Measurements from ENCODE around the gene CCT6A. TPM values are rescaled to one million over a fixed set of nuclear protein-coding genes. Genes with fewer than 3 reads are reported as not detected.
"Not testable (repeated sequence)": the region's sequence is repeated elsewhere in the genome, so short reads cannot be mapped to it uniquely, and the experiment has no call there.

Gene CCT6A
- total and polyA plus RNA-seq, 2 experiments from 2014 or later: 99.0 to 167 TPM

GRCh38 chr7:56048245-56048644 is 3.3 kb upstream of the CCT6A start:
- no peak for TF ChIP-seq CTCF (IDR thresholded peaks at IDR 0.05; ENCODE audit: low read depth, low read length)
- no peak for DNase-seq (ENCODE audit: low read depth in 1 of 2, low spot score in 1 of 2)
- no peaks in the 10 kb centered on the region for H3K36me3 ChIP-seq

GRCh38 chr7:56048763-56049162 is 2.8 kb upstream of the CCT6A start:
- H3K4me3 ChIP-seq; H3K36me3 ChIP-seq; H3K27me3 ChIP-seq; H3K9me3 ChIP-seq (ENCODE audit: low read depth): not testable (repeated sequence)
- peak in 1 of 2 donors; percentile 28 for DNase-seq (ENCODE audit: low read depth in 1 of 2, low spot score in 1 of 2)
- Histone ChIP-seq H3K27ac (peak overlapping the region; percentile 18), H3K4me1 (ENCODE audit: low read depth) (peaks cover 13% of the 10 kb centered on the region)

More at GRCh38 chr7:56048245-56048644, 3.3 kb upstream of the CCT6A start:
- no peak overlapping the region for H3K4me3 ChIP-seq
- H3K27ac ChIP-seq: peak overlapping the region; percentile 69
- H3K4me1 ChIP-seq (ENCODE audit: low read depth): peaks cover 13% of the 10 kb centered on the region
- no peaks in the 10 kb centered on the region for H3K9me3 ChIP-seq (ENCODE audit: low read depth)
- no peaks in the 10 kb centered on the region for H3K27me3 ChIP-seq

- no peaks in the 10 kb centered on the region for H3K9me3 ChIP-seq (ENCODE audit: low read depth)
- TF ChIP-seq CTCF (IDR thresholded peaks at IDR 0.05; ENCODE audit: low read depth, low read length): no peak
- peak overlapping the region; percentile 91 for H3K4me3 ChIP-seq
- H3K27ac ChIP-seq: peak overlapping the region; percentile 80
- H3K4me1 ChIP-seq (ENCODE audit: low read depth): peaks cover 13% of the 10 kb centered on the region
- H3K36me3 ChIP-seq: peaks cover 25% of the 10 kb centered on the region
- DNase-seq (ENCODE audit: low read depth in 1 of 2, low spot score in 1 of 2): no peak
- H3K27me3 ChIP-seq: no peaks in the 10 kb centered on the region
Observed at GRCh38 chr7:56051053-56051338, 569 bp upstream of the CCT6A start.

GRCh38 chr7:56053379-56053778 is 1.8 kb downstream of the CCT6A start:
- Histone ChIP-seq H3K9me3 (ENCODE audit: low read depth) (no peaks in the 10 kb centered on the region), H3K27ac (no peak overlapping the region), H3K36me3 (peaks cover 48% of the 10 kb centered on the region), H3K4me1 (ENCODE audit: low read depth) (peaks cover 10% of the 10 kb centered on the region), H3K27me3 (no peaks in the 10 kb centered on the region), H3K4me3 (no peak overlapping the region)
- no peak for TF ChIP-seq CTCF (IDR thresholded peaks at IDR 0.05; ENCODE audit: low read depth, low read length)
- DNase-seq (ENCODE audit: low read depth in 1 of 2, low spot score in 1 of 2): no peak

GRCh38 chr7:56053993-56054392 is 2.4 kb downstream of the CCT6A start:
- Histone ChIP-seq H3K27me3 (no peaks in the 10 kb centered on the region), H3K27ac (no peak overlapping the region), H3K9me3 (ENCODE audit: low read depth) (no peaks in the 10 kb centered on the region), H3K4me1 (ENCODE audit: low read depth) (peaks cover 10% of the 10 kb centered on the region), H3K36me3 (peaks cover 54% of the 10 kb centered on the region), H3K4me3 (no peak overlapping the region)
- no peak for TF ChIP-seq CTCF (IDR thresholded peaks at IDR 0.05; ENCODE audit: low read depth, low read length)
- DNase-seq (ENCODE audit: low read depth in 1 of 2, low spot score in 1 of 2): no peak

GRCh38 chr7:56062382-56062781 is 10.8 kb downstream of the CCT6A start:
- no peak for TF ChIP-seq CTCF (IDR thresholded peaks at IDR 0.05; ENCODE audit: low read depth, low read length)
- Histone ChIP-seq H3K36me3 (peaks cover 54% of the 10 kb centered on the region), H3K4me3 (no peak overlapping the region), H3K9me3 (ENCODE audit: low read depth) (no peaks in the 10 kb centered on the region), H3K27ac (peak overlapping the region; percentile 20), H3K27me3 (no peaks in the 10 kb centered on the region), H3K4me1 (ENCODE audit: low read depth) (peaks cover 6% of the 10 kb centered on the region)
- peak in 1 of 2 donors; percentile 71 for DNase-seq (ENCODE audit: low read depth in 1 of 2, low spot score in 1 of 2)
